NCI-H146 (cell line): ENCODE data around the gene WDR88.
"Not testable (repeated sequence)": the region's sequence is repeated elsewhere in the genome, so short reads cannot be mapped to it uniquely, and the experiment has no call there.

ENCODE experiments used
- DNase-seq: peaks from one replicate; lab custom pipeline; 2025; lab: John Stamatoyannopoulos, UW

WDR88 gene

GRCh38 chr19:33197591-33198000 lies 65.7 kb downstream of the WDR88 start:
- no peak for DNase-seq

- no peak for DNase-seq
Measured at GRCh38 chr19:33198169-33198568, 66.3 kb downstream of the WDR88 start.

GRCh38 chr19:33199441-33200265 lies 67.7 kb downstream of the WDR88 start:
- DNase-seq: no peak

- DNase-seq: no peak
Measured at GRCh38 chr19:33201473-33201872, 69.6 kb downstream of the WDR88 start.

- no peak for DNase-seq
Measured at GRCh38 chr19:33201886-33202545, 70.1 kb downstream of the WDR88 start.

GRCh38 chr19:33202546-33203507 lies 70.9 kb downstream of the WDR88 start:
- DNase-seq: no peak

- no peak for DNase-seq
Measured at GRCh38 chr19:33203529-33203928, 71.6 kb downstream of the WDR88 start.

- no peak for DNase-seq
Measured at GRCh38 chr19:33204136-33204973, 72.4 kb downstream of the WDR88 start.

GRCh38 chr19:33205110-33205509 lies 73.2 kb downstream of the WDR88 start:
- no peak for DNase-seq

GRCh38 chr19:33205531-33206260 lies 73.8 kb downstream of the WDR88 start:
- no peak for DNase-seq

- no peak for DNase-seq
Measured at GRCh38 chr19:33206261-33207039, 74.5 kb downstream of the WDR88 start.

- DNase-seq: no peak
Measured at GRCh38 chr19:33207040-33207620, 75.2 kb downstream of the WDR88 start.

- no peak for DNase-seq
Measured at GRCh38 chr19:33207903-33208302, 76.0 kb downstream of the WDR88 start.

GRCh38 chr19:33208371-33208895 lies 76.5 kb downstream of the WDR88 start:
- DNase-seq: no peak

GRCh38 chr19:33208904-33209849 lies 77.3 kb downstream of the WDR88 start:
- no peak for DNase-seq

- DNase-seq: not testable (repeated sequence)
Measured at GRCh38 chr19:33209850-33210230, 77.9 kb downstream of the WDR88 start.

- DNase-seq: no peak
Measured at GRCh38 chr19:33210266-33210940, 78.5 kb downstream of the WDR88 start.
